Activated CD8-positive, alpha-beta memory T cell treated with anti-CD3 and anti-CD28 coated beads for 4 hours (primary cell): ENCODE measurements around the gene CAPN2.
"Not testable (repeated sequence)": the region's sequence is repeated elsewhere in the genome, so short reads cannot be mapped to it uniquely, and the experiment has no call there.

Experiments used
- DNase-seq, 2 donors: peaks; one replicate each; pipeline ENCODE4 v3.0.0-alpha.2; 2020; ENCODE audit warnings: low read depth in 2 of 2

Gene CAPN2

DNA sequence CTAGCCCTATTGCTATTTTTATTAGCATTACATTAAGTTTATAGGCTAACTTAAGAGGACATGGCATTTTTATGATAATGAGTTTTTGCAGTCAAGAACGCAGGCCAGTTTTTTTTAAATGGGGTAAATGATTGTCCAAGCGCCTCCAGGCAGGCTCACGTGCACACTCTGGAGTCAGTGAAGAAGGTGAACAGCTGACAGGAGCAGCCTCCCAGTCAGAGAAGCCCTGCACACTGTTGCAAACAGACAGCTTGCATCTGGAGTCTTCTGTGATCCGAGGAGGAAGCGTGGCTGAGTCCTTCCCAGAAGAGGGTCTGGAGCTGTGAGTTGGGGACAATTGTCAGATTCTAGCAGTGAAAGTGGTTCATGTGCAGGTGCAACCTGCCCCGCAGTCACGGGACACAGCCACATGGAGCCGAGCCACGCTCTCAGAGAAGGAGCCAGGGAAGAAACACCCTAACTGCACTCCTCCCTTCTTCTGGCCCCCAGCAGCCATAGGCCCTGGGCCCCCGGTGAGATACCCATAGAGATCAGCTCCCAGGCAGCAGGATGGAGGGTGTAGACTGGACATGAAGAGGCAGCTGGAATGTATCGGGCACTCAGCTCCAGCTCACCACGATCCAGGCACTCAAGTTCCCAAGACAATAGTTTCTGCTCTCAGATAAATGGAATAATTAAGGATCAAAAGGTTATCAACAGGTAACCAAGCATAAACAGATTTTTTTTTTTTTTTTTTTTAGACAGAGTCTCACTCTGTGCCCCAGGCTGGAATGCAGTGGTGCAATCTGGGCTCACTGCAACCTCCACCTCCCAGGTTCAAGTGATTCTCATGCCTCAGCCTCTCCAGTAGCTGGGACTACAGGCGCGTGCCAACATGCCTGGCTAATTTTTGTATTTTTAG lies 26.4 kb downstream of the CAPN2 start:
- DNase-seq = no peak

DNA sequence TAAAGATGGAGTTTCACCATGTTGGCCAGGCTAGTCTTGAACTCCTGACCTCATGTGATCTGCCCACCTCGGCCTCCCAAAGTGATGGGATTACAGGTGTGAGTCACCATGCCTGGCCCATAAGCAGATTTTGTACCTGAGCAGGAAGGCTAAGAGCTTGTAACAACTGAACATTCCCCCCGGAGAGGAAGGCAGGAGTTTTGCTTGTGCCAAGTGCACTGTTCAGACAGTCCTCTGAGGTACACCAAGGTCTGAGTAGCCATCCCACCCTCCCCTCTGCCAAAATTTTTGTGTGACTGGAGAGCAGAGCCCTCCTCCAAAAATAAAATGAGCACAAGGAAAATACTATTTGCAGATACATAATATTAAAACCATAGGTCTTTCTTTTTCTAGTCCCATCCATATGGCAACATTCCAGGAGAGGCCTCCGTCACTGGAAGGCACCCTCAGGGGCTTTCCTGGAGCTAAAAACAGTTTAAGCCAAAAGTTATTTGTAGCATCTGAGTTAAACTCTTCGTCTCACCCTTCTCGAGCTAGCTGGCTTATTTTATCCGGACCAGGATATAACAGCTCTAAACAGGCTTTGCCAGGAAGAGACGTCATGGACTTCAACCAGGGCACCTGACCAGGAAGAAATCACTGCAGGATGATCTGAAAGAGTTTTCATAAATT lies 27.2 kb downstream of the CAPN2 start:
- DNase-seq = no peak

DNA sequence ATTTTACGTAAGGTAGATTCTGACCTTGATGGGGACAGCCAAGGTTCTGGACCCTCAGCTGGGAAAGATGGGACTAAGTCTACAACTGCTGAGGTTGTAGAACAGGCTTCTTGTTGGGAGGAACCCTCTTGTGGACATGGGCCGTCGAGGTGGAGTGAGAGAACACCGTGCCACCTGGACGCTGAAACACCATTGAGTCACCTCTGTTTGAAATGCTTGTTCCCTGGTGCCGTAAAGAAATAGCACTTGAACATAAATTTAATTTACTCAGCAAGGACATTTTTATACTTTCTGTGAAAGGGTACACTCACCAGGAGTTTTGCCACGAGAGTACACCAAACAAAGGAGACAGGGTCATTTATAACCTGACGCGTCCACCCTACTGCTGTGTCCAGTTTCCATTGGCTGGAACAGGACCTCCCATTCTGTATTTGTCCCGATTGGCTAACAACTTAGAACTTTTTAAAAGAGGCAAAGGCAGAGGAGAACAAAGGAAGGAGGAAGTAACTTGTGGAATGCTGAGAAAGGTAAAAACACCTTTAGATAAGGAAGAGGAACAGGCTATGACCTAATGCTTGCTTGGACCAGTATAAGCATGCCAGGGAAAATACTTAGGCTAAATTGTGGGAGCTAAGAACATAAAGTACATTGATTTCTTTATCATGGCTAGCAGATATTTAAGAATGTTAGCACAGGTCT lies 27.8 kb downstream of the CAPN2 start:
- DNase-seq = not testable (repeated sequence)

DNA sequence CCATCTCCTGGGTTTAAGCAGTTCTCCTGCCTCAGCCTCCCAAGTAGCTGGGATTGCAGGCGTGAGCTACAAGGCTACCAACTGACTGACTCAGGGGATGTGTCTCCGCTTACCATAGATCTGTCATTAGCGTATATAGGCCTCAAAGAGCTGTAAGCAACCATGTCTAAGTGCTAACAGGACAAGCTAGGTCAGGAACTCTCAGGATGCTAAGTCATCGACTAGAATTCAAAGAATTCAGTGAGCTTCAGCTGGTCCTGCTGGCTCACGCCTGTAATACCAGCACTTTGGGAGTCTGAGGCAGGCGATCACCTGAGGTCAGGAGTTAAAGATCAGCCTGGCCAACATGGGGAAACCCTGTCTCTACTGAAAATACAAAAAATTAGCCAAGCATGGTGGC lies 29.5 kb downstream of the CAPN2 start:
- no peak for DNase-seq

DNA sequence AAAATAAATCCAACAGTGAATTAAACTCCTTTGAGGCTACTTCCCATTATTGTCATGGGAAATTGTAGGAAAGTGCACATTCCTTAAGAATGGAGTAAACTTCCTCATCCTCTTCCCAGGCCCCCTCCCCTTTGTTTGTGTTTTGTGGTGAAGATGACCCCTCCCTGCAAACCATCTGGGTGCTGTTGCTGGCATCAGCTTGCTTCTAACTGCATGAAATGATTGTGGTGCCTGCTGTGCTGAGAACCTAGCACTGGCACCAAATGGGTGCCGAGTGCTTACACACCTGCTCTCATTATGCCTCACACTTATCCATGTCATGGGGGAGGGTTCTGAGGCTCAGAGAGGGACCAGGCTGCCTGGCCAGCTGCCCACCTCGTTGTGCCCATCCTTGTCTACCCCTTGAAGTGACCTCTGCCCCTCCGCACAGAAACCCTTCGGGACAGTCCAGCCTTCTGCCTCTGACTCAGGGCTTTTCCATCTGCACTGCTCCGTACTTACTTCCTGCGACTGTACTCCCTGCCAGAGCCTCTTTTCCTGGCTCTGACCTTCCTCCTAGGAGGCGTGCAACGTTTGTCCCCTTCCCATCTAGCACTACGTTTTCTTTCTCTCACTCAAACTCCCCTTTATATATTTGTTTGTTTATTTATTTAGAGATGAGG lies 30.6 kb downstream of the CAPN2 start:
- no peak for DNase-seq

DNA sequence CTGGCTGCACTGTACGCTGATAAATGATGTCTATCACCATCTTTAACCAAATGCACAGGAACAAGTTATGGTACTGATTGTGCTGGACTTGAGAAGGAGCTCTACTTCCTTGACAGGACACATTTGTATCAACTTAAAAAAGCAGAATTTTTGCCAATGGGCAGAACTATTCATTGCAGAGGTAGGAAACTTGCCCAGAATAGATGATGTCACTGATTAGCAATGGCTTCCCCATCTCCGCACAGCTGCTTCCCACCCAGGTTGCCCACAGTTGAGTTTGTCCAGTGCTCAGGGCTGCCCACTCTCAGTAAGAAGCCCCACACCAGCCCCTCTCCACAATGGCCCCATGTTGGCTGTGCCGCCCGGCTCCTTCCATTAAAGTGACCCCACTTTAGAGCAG lies 33.4 kb downstream of the CAPN2 start:
- DNase-seq = no peak

DNA sequence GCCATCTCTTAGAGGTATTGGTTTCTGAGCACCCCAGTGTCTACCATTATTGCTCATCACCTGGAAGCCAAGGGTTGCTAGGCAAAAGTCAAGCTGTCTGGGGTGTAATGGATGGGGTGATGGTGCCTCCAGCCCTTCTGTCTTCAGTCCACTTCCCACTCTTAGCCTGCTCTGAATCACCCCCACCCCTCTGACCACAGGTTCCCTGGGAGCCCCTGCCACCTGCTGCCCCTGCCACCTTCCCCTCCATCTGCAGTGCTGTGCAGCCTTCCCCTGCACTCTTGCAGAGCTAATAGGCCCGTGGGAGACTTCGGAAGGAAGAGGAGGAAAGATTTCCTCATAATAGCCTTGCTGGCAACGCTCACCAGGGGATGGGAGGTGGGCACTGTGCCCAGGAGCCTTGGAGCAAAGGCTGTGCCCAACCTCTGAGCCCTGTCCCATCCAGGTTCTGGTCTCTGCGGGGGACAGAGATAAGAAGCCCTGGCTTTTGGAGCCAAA lies 35.5 kb downstream of the CAPN2 start:
- no peak for DNase-seq

DNA sequence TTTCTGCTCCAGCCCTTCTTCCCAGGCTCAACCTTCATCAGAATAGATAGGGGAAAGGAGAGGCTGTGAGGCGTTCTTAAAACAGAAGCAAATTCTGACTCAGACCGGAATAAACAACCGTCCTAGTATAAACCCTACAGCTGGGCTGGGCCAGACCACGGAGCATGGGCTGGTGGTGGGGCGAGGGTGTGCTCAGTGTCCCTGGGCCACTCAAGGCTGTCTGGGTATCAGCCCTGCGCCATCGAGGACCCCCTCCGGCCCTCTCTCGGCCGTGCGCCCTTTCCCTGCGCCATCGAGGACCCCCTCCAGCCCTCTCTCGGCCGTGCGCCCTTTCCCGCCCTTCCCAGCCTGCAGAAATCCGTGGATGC lies 36.0 kb downstream of the CAPN2 start:
- DNase-seq = no peak

DNA sequence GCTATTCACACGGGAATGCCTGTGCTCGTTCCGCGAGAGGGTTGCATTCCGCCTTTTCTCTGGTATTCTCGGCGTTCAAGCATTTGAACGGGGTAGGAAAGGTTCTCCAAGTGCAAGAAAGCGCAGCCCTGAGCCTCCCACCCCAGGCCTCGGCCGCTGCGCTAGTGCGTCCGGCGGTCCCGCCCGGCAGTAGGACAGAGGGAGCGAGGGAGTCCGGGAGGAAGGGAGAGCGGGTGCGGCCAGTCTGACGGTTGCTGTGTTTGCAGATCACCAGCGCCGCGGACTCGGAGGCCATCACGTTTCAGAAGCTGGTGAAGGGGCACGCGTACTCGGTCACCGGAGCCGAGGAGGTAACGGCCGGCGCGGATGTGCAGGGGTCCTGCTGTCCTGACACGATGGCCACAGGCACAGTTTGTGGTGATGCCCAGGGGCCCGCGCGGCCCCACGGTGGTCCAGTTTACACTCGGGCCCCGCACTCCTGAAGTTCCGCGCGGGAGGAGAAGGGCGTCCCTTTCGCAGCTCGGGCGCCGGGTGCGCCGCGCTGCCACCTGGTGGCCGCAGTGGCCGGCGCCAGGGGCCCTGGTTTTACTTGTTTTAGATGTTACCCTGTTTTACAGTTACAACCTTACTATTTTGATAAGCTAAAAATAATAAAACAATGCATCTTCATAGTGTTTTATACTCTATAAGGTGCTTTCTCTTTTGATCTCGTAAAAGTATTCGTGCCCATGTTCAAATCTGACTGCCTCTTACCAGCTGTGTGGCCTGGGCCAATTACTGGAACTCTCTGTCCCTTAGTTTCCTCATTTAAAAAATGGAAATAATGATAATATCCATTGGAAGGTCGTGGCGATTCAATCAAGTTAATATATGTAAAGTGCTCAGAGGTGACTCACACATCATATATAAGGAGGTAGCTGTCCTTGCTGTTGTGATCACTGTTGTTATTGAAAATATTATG lies 36.7 kb downstream of the CAPN2 start:
- peak; percentile 14 to 30 for DNase-seq

DNA sequence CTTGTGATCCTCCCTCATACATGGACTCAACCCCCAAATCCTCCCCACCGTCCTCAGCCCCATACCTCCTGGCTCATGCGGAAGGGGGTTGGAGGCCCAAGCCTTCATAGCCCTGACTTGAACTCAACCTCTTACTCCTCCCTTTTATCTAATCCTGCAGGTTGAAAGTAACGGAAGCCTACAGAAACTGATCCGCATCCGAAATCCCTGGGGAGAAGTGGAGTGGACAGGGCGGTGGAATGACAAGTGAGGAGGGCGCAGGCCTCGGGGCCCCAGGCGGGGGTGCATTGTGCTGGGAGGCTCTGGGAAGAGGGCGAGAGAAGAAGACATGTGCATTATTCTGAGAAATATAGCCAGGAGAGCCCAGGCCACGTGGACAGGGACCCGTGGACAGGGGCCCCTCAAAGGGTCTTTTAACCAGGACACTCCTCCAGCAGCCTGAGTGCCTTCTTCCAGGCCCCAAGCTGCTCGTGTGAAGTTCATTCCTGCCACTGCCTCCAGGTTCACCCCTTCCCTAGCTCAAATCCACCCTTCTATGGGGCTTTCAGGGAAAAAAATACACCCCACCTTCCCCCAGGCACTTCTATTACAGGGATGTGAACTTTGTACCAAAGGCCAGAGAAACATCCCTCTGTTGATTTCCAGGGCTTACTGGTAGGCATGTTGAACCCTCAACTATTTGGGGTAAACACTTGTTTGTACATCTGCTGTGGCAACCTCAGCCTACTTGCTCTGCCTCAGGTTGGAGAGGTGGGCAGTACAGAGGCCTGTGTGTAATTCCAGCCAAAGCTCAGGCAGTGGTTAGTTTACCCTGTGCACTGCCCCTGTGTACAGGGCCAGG lies 38.6 kb downstream of the CAPN2 start:
- DNase-seq = no peak

DNA sequence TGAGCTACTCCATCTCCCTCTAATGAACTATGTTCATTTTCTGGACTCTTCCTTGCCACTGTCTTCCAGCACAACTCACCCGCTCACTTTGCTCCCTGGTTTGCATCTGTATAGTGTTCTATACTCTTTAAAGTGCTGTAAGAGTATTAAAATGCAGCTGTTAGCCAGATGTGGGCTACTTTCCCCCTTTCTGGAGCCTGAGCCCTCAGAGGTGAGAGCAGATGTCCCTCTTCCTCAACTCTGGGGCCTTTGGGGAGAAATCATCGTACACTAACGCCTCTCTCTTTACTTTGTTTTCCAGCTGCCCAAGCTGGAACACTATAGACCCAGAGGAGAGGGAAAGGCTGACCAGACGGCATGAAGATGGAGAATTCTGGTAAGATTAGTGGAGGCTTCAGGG lies 39.4 kb downstream of the CAPN2 start:
- no peak for DNase-seq

DNA sequence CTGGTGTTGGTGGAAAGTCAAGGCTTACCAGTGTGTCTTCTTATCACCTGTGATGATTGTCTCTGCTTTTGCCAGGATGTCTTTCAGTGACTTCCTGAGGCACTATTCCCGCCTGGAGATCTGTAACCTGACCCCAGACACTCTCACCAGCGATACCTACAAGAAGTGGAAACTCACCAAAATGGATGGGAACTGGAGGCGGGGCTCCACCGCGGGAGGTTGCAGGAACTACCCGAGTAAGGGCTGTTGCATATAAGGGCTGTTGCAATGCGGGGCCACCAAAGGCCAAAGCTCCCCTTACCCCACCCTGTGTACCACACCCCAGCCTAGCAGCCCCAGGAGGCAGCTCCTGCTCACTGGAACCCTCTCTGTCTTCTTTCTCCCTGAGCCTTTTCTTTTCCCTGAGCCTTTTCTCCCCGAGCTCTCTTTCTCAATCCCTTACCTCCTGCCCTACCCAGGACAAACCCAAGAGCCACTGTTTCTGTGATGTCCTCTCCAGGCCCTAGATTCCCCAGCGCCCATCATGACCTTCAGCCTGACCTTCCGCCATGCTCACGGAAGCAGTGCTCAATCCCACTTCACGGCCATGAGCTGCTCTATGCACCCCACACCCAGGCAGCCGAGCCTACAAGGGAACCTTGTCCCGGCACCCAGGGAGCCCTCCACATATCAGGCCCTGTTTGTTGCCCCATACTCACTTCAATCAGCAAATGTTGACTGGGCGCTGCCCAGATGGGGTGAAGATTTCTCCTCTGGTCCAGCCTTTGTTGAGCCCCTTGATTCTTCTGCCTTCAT lies 40.6 kb downstream of the CAPN2 start:
- no peak for DNase-seq

DNA sequence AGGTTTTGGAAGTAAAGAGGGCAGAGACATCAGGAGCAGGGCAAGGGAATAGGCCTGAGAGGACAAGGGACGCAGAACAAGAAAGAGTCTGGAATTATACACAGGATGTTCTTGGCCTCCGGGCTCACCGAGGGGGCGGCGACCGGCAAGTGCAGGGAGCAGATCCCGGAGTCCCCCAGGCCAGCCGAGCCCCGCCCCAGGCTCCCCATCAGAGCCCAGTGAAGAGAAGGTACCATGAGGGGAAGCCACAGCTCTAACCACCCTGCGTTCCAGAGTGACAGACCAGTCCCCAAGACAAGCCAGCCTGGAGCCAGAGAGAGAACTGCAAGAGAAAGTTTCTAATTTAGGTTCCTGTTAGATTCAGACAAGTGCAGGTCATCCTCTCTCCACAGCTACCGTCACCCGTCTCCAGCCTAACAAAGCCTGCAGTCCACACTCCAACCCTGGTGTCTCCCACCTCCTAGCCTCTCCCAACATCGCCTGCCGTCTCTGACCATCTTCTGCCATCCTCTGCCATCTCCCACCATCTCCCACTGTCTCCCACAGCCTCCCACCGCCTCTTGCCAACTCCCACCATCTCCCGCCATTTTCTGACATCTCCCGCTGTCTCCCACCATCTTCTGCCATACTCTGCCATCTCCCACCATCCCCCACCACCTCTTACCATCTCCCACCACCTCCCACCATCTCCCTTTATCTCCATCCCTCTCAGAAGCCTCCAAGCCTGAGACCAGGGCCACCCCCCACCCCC lies 42.5 kb downstream of the CAPN2 start:
- DNase-seq = no peak

DNA sequence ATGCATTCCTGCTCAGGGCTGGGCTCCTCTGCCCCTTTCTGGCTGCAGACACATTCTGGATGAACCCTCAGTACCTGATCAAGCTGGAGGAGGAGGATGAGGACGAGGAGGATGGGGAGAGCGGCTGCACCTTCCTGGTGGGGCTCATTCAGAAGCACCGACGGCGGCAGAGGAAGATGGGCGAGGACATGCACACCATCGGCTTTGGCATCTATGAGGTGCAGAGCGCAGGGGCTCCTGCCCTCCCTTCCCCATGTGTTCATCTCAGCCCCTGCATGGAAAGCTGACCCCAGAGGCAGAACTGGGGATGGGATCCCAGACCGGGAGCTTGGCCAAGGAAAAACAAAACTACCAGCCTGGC lies 43.1 kb downstream of the CAPN2 start:
- no peak for DNase-seq

DNA sequence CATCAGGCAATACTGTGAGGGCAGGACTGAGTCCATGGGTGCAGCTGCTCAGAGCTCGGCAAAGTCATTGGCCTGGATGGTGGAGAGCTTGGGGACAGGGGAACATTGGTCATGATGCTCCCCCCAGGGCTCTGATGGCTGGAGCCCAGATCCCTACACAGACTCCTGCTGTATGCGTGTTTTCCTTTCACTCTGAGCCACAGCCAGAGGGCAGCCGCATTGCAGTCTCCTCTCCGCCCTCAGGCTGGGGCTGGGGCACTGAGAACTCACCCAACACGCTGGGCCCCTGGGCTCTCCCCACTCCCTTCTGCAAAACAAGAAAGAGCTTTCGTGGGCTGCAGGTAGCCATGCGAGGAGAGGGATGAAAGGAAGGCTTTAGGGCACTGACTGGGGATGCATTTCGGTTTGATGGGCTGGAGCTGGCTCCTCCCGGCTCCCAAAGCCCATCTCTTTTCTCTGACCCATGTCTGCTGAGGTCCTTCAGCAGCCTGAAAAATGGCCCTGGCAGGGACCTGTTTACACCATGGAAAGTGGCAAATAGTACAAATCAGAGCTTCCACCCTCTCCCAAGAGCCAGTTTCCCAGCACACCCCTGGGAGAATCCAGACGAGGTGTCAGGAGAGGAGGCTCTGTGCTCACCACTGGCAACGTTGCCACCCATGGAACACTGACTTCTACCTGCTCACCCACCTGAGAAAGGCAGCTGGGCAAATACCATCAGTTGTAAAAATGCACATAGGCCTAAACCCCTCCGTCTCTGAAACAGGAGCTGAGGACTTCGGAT lies 43.8 kb downstream of the CAPN2 start:
- DNase-seq = no peak

DNA sequence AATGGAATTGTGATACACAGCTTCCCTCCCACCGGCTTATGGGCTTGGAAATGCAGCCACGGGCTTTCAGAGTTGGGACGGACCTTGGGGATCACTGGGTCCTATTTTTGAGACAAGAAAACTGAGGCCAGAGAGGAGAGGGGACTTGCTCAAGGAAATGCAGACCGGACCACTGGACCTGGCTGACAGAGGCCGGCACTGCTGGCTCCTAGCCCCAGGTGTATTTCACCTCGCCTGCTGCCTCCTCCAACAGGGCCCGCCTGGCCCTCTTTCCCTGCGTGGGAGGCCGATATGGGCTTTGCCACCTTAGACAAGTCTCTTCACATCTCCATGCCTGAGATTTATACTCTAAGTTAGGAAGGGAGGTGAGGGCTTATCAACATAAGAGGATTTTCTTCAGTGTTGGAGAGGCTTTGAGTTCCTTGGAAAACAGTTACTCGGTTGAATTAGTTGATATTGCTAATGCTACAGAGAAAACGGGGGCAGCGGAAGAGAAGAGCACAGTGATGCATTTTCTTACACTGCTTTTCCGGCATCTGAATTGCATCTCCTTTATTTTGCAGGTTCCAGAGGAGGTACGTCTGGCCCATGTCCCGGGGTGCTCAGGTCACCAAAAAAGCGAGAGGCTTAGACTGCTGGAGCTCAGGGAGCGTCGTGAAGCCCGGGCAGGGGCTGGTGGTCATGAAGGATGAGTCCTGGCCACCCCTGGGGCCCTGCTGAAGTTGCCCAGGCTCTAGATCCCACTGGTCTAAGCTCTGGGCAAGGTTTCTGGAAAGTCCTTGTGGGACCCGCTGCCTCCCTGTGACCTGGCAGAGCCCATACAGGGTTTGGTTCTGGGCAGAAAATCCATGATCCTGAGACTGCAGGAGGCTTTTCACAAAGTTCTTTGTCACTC lies 44.7 kb downstream of the CAPN2 start:
- no peak for DNase-seq

DNA sequence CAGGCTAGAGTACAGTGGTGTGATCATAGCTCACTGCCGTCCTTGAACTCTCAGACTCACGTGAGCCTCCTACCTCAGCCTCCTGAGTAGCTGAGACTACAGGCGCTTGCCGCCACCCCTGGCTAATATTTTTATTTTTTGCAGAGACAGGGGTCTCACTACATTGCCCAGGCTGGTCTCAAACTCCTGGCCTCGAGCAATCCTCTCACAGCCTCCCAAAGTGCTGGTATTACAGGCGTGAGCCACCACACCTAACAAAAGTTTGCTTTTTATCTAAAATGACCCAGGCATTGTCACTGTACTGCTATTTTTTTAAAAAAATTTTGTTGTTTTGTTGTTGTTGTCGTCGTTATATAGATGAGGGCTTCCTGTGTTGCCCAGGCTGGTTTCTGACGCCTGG lies 46.4 kb downstream of the CAPN2 start:
- no peak for DNase-seq
